ENCODE measurements around the gene SLC16A10. TPM values are rescaled to one million over a fixed set of nuclear protein-coding genes. Genes with fewer than 3 reads are reported as not detected.

Gene SLC16A10
- total and polyA plus RNA-seq, 2 of the 8 experiments (the other 6 are each of a cell fraction or from before 2014, with no cell fraction given) = 18.6 to 23.2 TPM

DNA sequence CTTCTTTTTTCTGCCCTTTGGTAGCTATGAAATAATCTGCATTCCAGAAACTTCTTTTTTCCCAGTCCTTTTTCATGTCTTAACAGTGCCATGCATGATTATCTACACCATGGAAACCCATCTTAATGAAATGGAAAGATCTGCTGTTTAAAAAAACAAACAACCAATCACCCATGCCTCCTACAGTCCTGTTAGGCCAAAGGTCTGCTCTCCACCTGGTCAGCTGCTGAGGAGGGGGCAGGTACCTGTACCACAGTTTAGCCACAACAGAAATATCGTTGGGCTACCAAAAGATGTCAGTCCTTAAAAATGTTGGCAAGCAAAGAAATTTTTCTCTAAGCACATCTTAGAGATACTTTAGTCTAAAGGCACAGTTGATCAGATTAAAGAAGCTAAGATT is 112.6 kb downstream of the SLC16A10 start:
- H3K9me3 ChIP-seq (ENCODE audit: insufficient read depth in 2 of 2, low read depth in 1 of 2, low read length in 1 of 2) = no peaks in the 10 kb centered on the region
- no peak for DNase-seq (ENCODE audit: low read depth in 1 of 2, low spot score in 2 of 2)
- no peak overlapping the region for H2AFZ ChIP-seq (ENCODE audit: low read length)
- H3K9ac ChIP-seq (replicated peaks in 1 of 4; ENCODE audit: extremely low read depth in 1 of 4, low read depth in 3 of 4, low read length in 3 of 4) = no peak overlapping the region
- no peak overlapping the region for H3K27ac ChIP-seq (ENCODE audit: low read depth, low read length)
- H3K79me2 ChIP-seq (ENCODE audit: control insufficient read depth in 1 of 2, insufficient read depth in 2 of 2, low read length in 2 of 2) = no peaks in the 10 kb centered on the region
- ChIA-PET POLR2A (ENCODE audit: partially characterized antibody) (interaction anchor here (0.5 kb wide), 1 partner anchor 259 kb away, joined by 3 read pairs; no protein-coding TSS in a partner anchor), CTCF (ENCODE audit: partially characterized antibody) (no interaction called here)
- no peak overlapping the region for H2AK5ac ChIP-seq (ENCODE audit: low read depth, low read length)
- no peaks in the 10 kb centered on the region for H3K36me3 ChIP-seq (ENCODE audit: control insufficient read depth in 2 of 4, insufficient read depth in 4 of 4, low read length in 3 of 4)
- H4K5ac ChIP-seq (ENCODE audit: insufficient read length, low read depth, low read length) = no peak overlapping the region
- H3K27me3 ChIP-seq (replicated peaks in 1 of 4; ENCODE audit: control insufficient read depth in 3 of 4, extremely low read depth in 1 of 4, insufficient read depth in 3 of 4, low read length in 3 of 4) = no peaks in the 10 kb centered on the region
- no peak overlapping the region for H4K91ac ChIP-seq (replicated peaks; ENCODE audit: insufficient read length, low read length)
- H2BK15ac ChIP-seq (ENCODE audit: low read length) = no peak overlapping the region
- no peak overlapping the region for H3K4me2 ChIP-seq (ENCODE audit: insufficient read depth in 1 of 2, low read depth in 2 of 2, low read length in 2 of 2)
- no peaks in the 10 kb centered on the region for H4K20me1 ChIP-seq (replicated peaks in 1 of 2; ENCODE audit: control insufficient read depth in 1 of 2, insufficient read depth in 2 of 2, low read length in 2 of 2)
- no peaks in the 10 kb centered on the region for H3K4me1 ChIP-seq (replicated peaks in 1 of 4; ENCODE audit: control insufficient read depth in 3 of 4, insufficient read depth in 4 of 4, low read length in 3 of 4)
- no peak overlapping the region for H3K23ac ChIP-seq (ENCODE audit: insufficient read length)
- no peak for FAIRE-seq
- H3K18ac ChIP-seq (ENCODE audit: extremely low read depth, low read length) = no peak overlapping the region
- H3K56ac ChIP-seq (replicated peaks; ENCODE audit: insufficient read length, low read depth, low read length) = no peak overlapping the region
- H2BK120ac ChIP-seq (replicated peaks; ENCODE audit: low read depth, low read length) = no peak overlapping the region
- no peaks in the 10 kb centered on the region for H3K23me2 ChIP-seq (ENCODE audit: low read depth, low read length)
- H2BK5ac ChIP-seq (ENCODE audit: low read depth, low read length) = no peak overlapping the region
- H3K79me1 ChIP-seq (ENCODE audit: low read depth, low read length) = no peaks in the 10 kb centered on the region
- WGBS, 2 experiments (ENCODE audit: extremely low coverage in 1 of 2, insufficient coverage in 1 of 2, insufficient read length in 1 of 2, insufficient replicate concordance in 2 of 2, low coverage in 1 of 2, low lambda C conversion rate in 2 of 2, missing lambda C conversion rate in 1 of 2) = 75% methylated on average over 1 of the region's 1 CpG; no CpG with 5 or more reads in 1 of the 2 experiments
- no peak overlapping the region for H3K4ac ChIP-seq (replicated peaks; ENCODE audit: insufficient read length, low read depth, low read length)
- H2BK20ac ChIP-seq (ENCODE audit: low read length) = no peak overlapping the region
- H3K4me3 ChIP-seq (ENCODE audit: extremely low read depth in 1 of 4, insufficient read depth in 2 of 4, low read depth in 3 of 4, low read length in 4 of 4) = no peak overlapping the region
- H2BK12ac ChIP-seq (ENCODE audit: low read depth, low read length) = no peak overlapping the region
- no peak overlapping the region for H3K14ac ChIP-seq (ENCODE audit: insufficient read length)
- no peak overlapping the region for H4K8ac ChIP-seq (ENCODE audit: extremely low read depth, insufficient read depth, low read length)
- TF ChIP-seq ATF2 (IDR thresholded peaks at IDR 0.05; ENCODE audit: low read length) (no peak), KDM5A (IDR thresholded peaks at IDR 0.05; ENCODE audit: low read length) (no peak), KDM4A (IDR thresholded peaks at IDR 0.05; ENCODE audit: low read depth, low read length, severe bottlenecking) (no peak), TCF12 (IDR thresholded peaks at IDR 0.05; ENCODE audit: low read depth, low read length) (no peak), TAF1 (IDR thresholded peaks at IDR 0.05; ENCODE audit: low read depth, low read length) (no peak), JUND (IDR thresholded peaks at IDR 0.05; ENCODE audit: low read length) (no peak), SRF (IDR thresholded peaks at IDR 0.05; ENCODE audit: low read depth, low read length) (no peak), POLR2AphosphoS5 (IDR thresholded peaks at IDR 0.05; ENCODE audit: low read depth, low read length) (no peak), ASH2L (IDR thresholded peaks at IDR 0.05; ENCODE audit: low read length) (no peak), RXRA (IDR thresholded peaks at IDR 0.05; ENCODE audit: insufficient read depth, low read depth, low read length) (no peak), NRF1 (IDR thresholded peaks at IDR 0.05; ENCODE audit: low read depth, low read length) (no peak), ATF3 (IDR thresholded peaks at IDR 0.05; ENCODE audit: insufficient read depth, low read depth, low read length) (no peak), SP2 (IDR thresholded peaks at IDR 0.05; ENCODE audit: low read length) (no peak)
